ENCODE data around the gene OLIG1.

OLIG1 gene

DNA sequence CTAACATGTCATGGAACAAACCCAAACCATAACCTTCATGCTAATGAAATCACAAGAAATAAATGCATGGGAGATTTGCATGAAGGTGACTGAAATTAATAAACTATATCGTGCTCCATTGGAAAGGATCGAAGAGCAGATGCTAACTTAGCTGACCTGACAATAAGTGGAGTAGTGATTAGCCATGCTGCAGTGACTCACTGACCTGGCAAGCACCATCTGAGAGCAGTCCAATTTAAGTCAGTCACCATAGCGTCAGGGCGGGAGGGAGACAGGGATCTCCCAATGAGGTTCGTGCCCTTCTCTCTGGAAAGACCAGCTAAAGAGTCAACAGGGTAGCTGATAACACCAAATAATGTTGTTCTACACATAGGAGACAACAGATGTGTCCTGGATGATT, 22.7 kb upstream of the OLIG1 start:
- Histone ChIP-seq H3K4me3 (ENCODE audit: low read length) (no peak overlapping the region), H3K9me3 (ENCODE audit: insufficient read depth, low read depth, low read length) (no peaks in the 10 kb centered on the region), H3K9ac (ENCODE audit: low read depth, low read length) (no peak overlapping the region), H3K4me1 (ENCODE audit: insufficient read depth, low read length) (no peaks in the 10 kb centered on the region), H3K27me3 (ENCODE audit: insufficient read depth, low read length) (peaks cover 63% of the 10 kb centered on the region), H3K27ac (ENCODE audit: low read length) (no peak overlapping the region), H3K36me3 (ENCODE audit: insufficient read depth, low read depth, low read length) (no peaks in the 10 kb centered on the region)

DNA sequence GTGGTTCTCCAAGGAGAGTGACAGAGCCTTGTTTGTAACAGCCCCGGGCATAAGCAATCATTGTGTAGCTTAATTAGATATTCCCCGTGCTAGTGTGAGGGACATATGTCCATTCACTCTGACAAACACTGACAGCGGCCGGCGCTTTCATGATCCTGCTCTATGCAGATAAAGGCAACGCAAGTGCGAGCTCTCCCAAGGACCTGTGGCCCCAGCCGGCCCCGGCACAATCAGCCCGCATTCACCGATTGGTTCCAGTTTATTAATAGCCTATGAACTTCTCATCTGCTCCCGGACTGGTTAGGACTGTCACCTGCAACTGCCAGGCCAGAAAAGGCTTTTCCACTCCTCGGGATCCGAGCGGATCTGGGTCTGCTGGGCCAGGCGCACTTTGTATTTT, 18.0 kb upstream of the OLIG1 start:
- no peak overlapping the region for H3K27ac ChIP-seq (ENCODE audit: low read length)
- no peaks in the 10 kb centered on the region for H3K9me3 ChIP-seq (ENCODE audit: insufficient read depth, low read depth, low read length)
- H3K4me1 ChIP-seq (ENCODE audit: insufficient read depth, low read length) = no peaks in the 10 kb centered on the region
- no peak overlapping the region for H3K9ac ChIP-seq (ENCODE audit: low read depth, low read length)
- H3K36me3 ChIP-seq (ENCODE audit: insufficient read depth, low read depth, low read length) = no peaks in the 10 kb centered on the region
- no peak overlapping the region for H3K4me3 ChIP-seq (ENCODE audit: low read length)
- peaks cover 35% of the 10 kb centered on the region for H3K27me3 ChIP-seq (ENCODE audit: insufficient read depth, low read length)

DNA sequence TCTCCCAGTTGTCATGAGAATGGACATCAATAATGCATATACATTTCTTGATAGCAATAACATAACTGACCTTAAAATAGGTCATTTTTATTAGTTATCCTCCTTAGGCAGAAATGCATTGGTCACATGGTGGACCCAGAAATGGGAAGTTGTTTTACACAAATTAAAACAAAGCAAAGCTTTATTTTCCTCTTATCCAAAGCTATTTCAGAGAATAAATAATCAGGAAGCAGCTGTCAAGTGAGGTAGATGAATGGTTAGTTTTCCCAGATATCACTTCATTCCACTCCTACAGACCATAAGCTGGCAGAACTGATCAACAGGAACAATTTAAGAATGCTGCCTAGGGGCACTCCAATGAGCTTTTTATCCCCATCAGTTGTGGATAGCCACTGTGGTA, 16.0 kb upstream of the OLIG1 start:
- Histone ChIP-seq H3K4me3 (ENCODE audit: low read length) (no peak overlapping the region), H3K4me1 (ENCODE audit: insufficient read depth, low read length) (no peaks in the 10 kb centered on the region), H3K27ac (ENCODE audit: low read length) (no peak overlapping the region), H3K27me3 (ENCODE audit: insufficient read depth, low read length) (peaks cover 36% of the 10 kb centered on the region), H3K36me3 (ENCODE audit: insufficient read depth, low read depth, low read length) (no peaks in the 10 kb centered on the region), H3K9me3 (ENCODE audit: insufficient read depth, low read depth, low read length) (no peaks in the 10 kb centered on the region), H3K9ac (ENCODE audit: low read depth, low read length) (no peak overlapping the region)

DNA sequence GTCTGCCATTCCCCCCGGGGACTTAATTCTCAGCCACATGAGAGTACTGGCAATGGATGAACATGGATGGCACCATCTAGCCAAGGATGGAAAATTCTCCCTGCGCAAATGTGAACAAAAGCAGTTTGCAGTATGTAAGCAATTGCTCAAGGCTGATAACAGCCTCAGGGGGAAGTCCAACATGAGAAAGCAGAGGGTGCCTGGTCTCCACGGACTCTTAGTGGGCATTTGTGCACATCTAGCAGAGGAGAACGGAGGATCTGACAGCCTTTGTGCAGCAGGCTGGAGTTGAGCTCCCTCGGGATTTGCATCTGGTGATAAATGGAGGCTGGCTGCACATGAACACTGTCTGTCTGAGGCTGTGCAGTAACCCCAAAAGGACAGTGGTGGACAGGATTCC, 13.9 kb upstream of the OLIG1 start:
- Histone ChIP-seq H3K4me1 (ENCODE audit: insufficient read depth, low read length) (no peaks in the 10 kb centered on the region), H3K4me3 (ENCODE audit: low read length) (no peak overlapping the region), H3K36me3 (ENCODE audit: insufficient read depth, low read depth, low read length) (no peaks in the 10 kb centered on the region), H3K27ac (ENCODE audit: low read length) (no peak overlapping the region), H3K9me3 (ENCODE audit: insufficient read depth, low read depth, low read length) (no peaks in the 10 kb centered on the region), H3K27me3 (ENCODE audit: insufficient read depth, low read length) (peaks cover 53% of the 10 kb centered on the region), H3K9ac (ENCODE audit: low read depth, low read length) (no peak overlapping the region)

DNA sequence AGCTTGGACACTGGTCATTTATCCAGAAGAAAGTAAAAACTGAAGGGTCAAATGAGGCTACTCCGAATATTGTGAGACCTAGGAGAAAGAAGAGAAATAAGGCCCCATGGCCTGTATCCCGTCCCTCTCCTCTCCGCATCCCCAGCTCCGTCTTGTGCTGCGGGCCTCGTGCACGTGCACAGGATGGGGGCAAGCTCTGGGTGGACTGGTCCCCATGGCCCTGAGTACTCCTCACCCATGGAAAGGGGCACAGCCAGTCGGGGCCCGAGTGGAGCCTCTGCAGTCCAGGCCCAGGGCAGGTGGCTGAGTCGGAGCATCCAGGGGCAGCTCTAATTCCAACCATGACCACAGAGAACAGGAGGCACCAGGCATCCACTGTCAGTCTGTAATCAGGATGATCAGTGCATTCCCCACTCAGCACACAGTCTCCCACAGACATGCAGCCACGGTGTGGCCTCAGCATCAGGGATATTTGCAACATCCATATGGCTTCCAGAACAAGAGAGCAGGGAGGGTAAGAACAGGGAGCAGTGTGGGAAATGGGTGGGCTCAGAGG, 12.5 kb upstream of the OLIG1 start:
- no peaks in the 10 kb centered on the region for H3K36me3 ChIP-seq (ENCODE audit: insufficient read depth, low read depth, low read length)
- H3K4me3 ChIP-seq (ENCODE audit: low read length) = no peak overlapping the region
- H3K4me1 ChIP-seq (ENCODE audit: insufficient read depth, low read length) = no peaks in the 10 kb centered on the region
- no peaks in the 10 kb centered on the region for H3K9me3 ChIP-seq (ENCODE audit: insufficient read depth, low read depth, low read length)
- no peak overlapping the region for H3K27ac ChIP-seq (ENCODE audit: low read length)
- H3K9ac ChIP-seq (ENCODE audit: low read depth, low read length) = no peak overlapping the region
- H3K27me3 ChIP-seq (ENCODE audit: insufficient read depth, low read length) = peaks cover 64% of the 10 kb centered on the region

DNA sequence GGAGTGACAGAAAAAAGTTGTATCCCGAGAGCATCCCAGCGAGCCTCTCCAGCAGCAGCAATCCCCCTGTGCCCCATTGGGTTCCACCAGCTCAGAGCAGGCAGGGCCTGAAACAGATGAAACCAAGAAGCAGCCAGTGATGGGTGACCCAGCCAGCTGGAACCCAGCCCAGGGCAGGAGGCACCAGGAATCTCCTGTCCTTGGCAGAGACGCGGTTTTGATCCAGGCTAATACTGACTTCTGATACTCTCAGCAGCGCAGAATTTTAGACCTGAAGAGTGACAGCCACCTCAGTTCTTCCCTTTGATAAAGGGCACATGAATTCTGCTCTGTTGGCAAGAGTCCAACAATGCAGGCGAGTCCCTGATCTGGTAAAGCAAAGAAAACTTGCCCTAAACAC, 11.4 kb upstream of the OLIG1 start:
- H3K4me1 ChIP-seq (ENCODE audit: insufficient read depth, low read length) = no peaks in the 10 kb centered on the region
- no peak overlapping the region for H3K9ac ChIP-seq (ENCODE audit: low read depth, low read length)
- H3K36me3 ChIP-seq (ENCODE audit: insufficient read depth, low read depth, low read length) = no peaks in the 10 kb centered on the region
- no peak overlapping the region for H3K27ac ChIP-seq (ENCODE audit: low read length)
- H3K9me3 ChIP-seq (ENCODE audit: insufficient read depth, low read depth, low read length) = no peaks in the 10 kb centered on the region
- no peak overlapping the region for H3K4me3 ChIP-seq (ENCODE audit: low read length)
- peaks cover 72% of the 10 kb centered on the region for H3K27me3 ChIP-seq (ENCODE audit: insufficient read depth, low read length)

DNA sequence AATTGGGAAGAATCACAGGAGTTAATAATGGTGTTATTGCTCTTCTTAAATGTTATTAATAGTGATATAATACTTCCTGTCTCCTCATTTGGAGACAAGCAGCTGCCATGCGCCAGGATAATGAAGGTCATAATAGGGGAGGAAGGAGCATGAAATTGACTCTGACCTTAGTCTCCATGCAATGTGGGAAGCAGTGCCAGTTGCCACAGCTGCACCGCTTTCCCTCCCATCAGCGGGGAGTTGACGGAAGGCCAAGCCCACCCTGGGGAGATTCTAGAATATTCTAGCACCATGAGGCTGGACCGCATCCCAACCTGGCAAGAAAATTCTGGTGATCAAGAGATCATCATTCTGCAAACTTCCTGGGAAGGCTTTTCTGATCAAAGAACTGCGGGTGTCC, 11.0 kb upstream of the OLIG1 start:
- Histone ChIP-seq H3K27me3 (ENCODE audit: insufficient read depth, low read length) (peaks cover 76% of the 10 kb centered on the region), H3K9me3 (ENCODE audit: insufficient read depth, low read depth, low read length) (no peaks in the 10 kb centered on the region), H3K4me3 (ENCODE audit: low read length) (no peak overlapping the region), H3K27ac (ENCODE audit: low read length) (no peak overlapping the region), H3K36me3 (ENCODE audit: insufficient read depth, low read depth, low read length) (no peaks in the 10 kb centered on the region), H3K4me1 (ENCODE audit: insufficient read depth, low read length) (no peaks in the 10 kb centered on the region), H3K9ac (ENCODE audit: low read depth, low read length) (no peak overlapping the region)

DNA sequence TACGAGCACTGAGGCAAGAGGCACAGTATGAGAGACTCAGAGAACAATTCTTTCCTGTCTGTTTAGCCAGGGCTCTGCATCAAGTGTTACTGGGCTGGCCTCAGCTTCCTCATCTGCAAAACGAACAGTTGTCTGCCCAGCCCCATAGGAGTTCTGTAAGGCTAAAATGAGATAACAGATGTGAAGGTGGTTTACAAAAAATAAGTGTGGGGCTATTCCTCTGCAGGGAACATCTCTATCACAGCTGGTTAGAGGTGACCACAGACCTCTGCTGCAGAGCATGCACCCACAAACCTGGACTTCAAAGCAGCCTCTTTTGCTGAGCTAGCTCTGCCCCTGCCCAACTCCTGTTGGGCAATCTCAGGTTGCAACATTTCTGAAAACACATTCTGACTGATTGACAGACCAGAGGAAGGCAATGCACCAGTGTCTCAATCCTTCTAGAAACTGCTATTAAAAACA, 10.5 kb upstream of the OLIG1 start:
- H3K36me3 ChIP-seq (ENCODE audit: insufficient read depth, low read depth, low read length) = no peaks in the 10 kb centered on the region
- H3K27me3 ChIP-seq (ENCODE audit: insufficient read depth, low read length) = peaks cover 80% of the 10 kb centered on the region
- no peak overlapping the region for H3K27ac ChIP-seq (ENCODE audit: low read length)
- H3K4me3 ChIP-seq (ENCODE audit: low read length) = no peak overlapping the region
- H3K4me1 ChIP-seq (ENCODE audit: insufficient read depth, low read length) = no peaks in the 10 kb centered on the region; the same call in 1 of the 2 replicates
- H3K9ac ChIP-seq (ENCODE audit: low read depth, low read length) = no peak overlapping the region
- no peaks in the 10 kb centered on the region for H3K9me3 ChIP-seq (ENCODE audit: insufficient read depth, low read depth, low read length)

DNA sequence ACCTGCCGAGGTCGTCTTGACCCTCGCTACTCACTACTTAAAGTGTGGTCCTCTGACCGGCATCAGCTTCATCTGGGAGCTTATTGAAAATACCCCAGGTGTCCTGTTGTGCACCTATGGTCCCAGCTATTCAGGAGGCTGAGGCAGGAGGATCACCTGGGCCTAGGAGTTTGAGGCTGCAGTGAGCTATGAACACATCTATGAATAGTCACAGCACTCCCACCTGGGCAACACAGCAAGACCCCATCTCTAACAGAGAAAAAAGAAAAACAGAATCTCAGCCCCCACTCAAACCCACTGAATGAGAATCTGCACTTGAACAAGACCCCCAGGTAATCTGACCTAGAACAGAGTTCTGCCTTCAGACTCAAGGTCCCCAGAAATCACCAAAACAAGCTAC, 8.7 kb upstream of the OLIG1 start:
- no peak overlapping the region for H3K9ac ChIP-seq (ENCODE audit: low read depth, low read length)
- H3K27me3 ChIP-seq (ENCODE audit: insufficient read depth, low read length) = peaks cover 90% of the 10 kb centered on the region
- H3K27ac ChIP-seq (ENCODE audit: low read length) = no peak overlapping the region

DNA sequence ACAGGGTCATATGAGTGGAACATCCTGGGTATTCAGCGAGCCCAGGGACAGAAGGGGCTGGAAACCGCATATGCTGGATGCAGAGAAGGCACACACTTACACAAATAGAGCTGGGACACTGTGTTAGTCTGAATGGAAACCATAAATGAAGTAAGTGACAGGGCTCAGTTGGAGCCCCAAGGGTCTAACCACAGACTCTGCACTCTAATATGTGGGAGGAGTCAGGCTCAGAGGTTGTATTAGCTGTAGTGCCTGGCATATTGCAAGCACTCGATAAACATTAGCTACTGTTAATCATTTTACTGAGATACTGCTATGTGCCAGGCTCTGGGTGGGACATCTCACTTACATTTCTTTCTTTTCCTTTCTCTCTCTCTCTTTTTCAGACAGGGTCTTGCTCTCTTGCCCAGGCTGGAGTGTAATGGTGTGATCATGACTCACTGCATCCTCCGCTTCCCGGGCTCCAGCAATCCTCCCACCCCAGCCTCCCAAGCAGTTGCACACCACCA, 6.5 kb upstream of the OLIG1 start:
- peaks cover 96% of the 10 kb centered on the region for H3K27me3 ChIP-seq (ENCODE audit: insufficient read depth, low read length)
- no peaks in the 10 kb centered on the region for H3K36me3 ChIP-seq (ENCODE audit: insufficient read depth, low read depth, low read length)
- no peaks in the 10 kb centered on the region for H3K9me3 ChIP-seq (ENCODE audit: insufficient read depth, low read depth, low read length)

More for the DNA sequence above, 8.7 kb upstream of the OLIG1 start:
- Histone ChIP-seq H3K4me1 (ENCODE audit: insufficient read depth, low read length) (peaks cover 7% of the 10 kb centered on the region; the same call in 1 of the 2 replicates), H3K4me3 (ENCODE audit: low read length) (no peak overlapping the region), H3K36me3 (ENCODE audit: insufficient read depth, low read depth, low read length) (no peaks in the 10 kb centered on the region), H3K9me3 (ENCODE audit: insufficient read depth, low read depth, low read length) (no peaks in the 10 kb centered on the region)

DNA sequence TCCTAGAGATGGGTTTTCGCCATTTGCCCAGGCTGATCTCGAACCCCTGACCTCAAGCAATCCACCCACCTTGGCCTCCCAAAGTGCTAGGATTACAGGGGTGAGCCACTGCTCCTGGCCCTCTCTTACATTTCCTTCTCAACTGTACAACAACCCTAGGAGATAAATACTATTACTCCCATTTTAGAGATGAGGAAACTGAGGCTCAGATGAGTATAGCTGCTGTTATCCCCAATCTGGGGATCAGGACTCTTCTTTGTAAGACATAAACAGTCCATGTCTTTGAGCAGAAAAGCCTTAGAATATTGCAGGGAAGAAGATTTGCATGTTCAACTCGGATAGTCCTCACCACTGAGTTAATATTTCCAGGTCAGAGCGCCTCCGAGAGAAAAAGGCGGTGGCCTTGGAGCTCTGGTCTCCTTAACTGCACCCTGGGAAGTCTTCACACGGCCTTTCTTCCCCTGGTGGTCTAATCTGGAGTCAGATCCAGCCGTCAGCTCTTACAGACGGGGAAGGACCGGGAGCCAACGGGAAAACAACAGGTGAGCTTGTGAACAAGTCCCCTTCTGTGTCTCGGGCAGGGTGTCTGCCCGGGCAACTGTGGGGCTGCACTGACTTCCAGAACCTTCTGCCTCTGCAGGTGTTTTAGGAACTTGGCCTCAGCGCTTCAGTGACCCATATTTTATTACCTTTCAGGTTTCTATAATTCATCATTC, 5.9 kb upstream of the OLIG1 start:
- Histone ChIP-seq H3K4me3 (ENCODE audit: low read length) (no peak overlapping the region), H3K4me1 (ENCODE audit: insufficient read depth, low read length) (peaks cover 7% of the 10 kb centered on the region; the same call in 1 of the 2 replicates), H3K27me3 (ENCODE audit: insufficient read depth, low read length) (peaks cover 96% of the 10 kb centered on the region)

More for the DNA sequence above, 6.5 kb upstream of the OLIG1 start:
- H3K4me3 ChIP-seq (ENCODE audit: low read length) = no peak overlapping the region
- peaks cover 7% of the 10 kb centered on the region; the same call in 1 of the 2 replicates for H3K4me1 ChIP-seq (ENCODE audit: insufficient read depth, low read length)
- H3K9ac ChIP-seq (ENCODE audit: low read depth, low read length) = no peak overlapping the region
- no peak overlapping the region for H3K27ac ChIP-seq (ENCODE audit: low read length)

More for the DNA sequence above, 5.9 kb upstream of the OLIG1 start:
- no peak overlapping the region for H3K27ac ChIP-seq (ENCODE audit: low read length)
- peaks cover 1% of the 10 kb centered on the region for H3K9me3 ChIP-seq (ENCODE audit: insufficient read depth, low read depth, low read length)
- H3K36me3 ChIP-seq (ENCODE audit: insufficient read depth, low read depth, low read length) = no peaks in the 10 kb centered on the region
- H3K9ac ChIP-seq (ENCODE audit: low read depth, low read length) = no peak overlapping the region

Measured in iPS-20b (cell line).